Endothelial cell of umbilical vein (primary cell): ENCODE measurements around the gene KIRREL2.

ENCODE experiments used
- EZH2 ChIP-seq: IDR thresholded peaks from 2 replicates; pipeline ENCODE4 v1.6.1; 2012; ENCODE audit warnings: borderline replicate concordance, low read depth, mild to moderate bottlenecking, moderate library complexity, low read length, inconsistent platforms; ENCODE audit not compliant: severe bottlenecking
- JUN ChIP-seq: IDR thresholded peaks from 2 replicates; pipeline ENCODE4 v1.6.1; 2011; ENCODE audit warnings: borderline replicate concordance, low read depth; ENCODE audit not compliant: insufficient read length, insufficient read depth
- MYC ChIP-seq: IDR thresholded peaks from one replicate; pipeline ENCODE4 v1.6.1; 2011; ENCODE audit warnings: mild to moderate bottlenecking, low read depth, low read length
- POLR2A ChIP-seq: IDR thresholded peaks from 2 replicates; pipeline ENCODE4 v1.6.1; 2012; ENCODE audit warnings: low read depth, mild to moderate bottlenecking, control low read depth, low read length
- POLR2AphosphoS5 ChIP-seq: IDR thresholded peaks from 2 replicates; pipeline ENCODE4 v1.6.1; 2012; ENCODE audit warnings: low read depth, mild to moderate bottlenecking, control low read depth, low read length, moderate library complexity; ENCODE audit not compliant: insufficient read depth
- TF ChIP-seq, protein P1 (sequence below), 2 donors: IDR thresholded peaks; 1 replicate in 1 of 2; 2 replicates in 1 of 2; pipeline ENCODE4 v1.5.1; 2011; ENCODE audit warnings: low read length in 2 of 2, mild to moderate bottlenecking in 2 of 2, moderate library complexity in 2 of 2, control low read depth in 1 of 2, inconsistent platforms in 1 of 2, low read depth in 1 of 2; ENCODE audit not compliant: insufficient read depth in 1 of 2; ENCODE audit errors: extremely low read depth in 1 of 2

- TF ChIP-seq, protein P1, sequence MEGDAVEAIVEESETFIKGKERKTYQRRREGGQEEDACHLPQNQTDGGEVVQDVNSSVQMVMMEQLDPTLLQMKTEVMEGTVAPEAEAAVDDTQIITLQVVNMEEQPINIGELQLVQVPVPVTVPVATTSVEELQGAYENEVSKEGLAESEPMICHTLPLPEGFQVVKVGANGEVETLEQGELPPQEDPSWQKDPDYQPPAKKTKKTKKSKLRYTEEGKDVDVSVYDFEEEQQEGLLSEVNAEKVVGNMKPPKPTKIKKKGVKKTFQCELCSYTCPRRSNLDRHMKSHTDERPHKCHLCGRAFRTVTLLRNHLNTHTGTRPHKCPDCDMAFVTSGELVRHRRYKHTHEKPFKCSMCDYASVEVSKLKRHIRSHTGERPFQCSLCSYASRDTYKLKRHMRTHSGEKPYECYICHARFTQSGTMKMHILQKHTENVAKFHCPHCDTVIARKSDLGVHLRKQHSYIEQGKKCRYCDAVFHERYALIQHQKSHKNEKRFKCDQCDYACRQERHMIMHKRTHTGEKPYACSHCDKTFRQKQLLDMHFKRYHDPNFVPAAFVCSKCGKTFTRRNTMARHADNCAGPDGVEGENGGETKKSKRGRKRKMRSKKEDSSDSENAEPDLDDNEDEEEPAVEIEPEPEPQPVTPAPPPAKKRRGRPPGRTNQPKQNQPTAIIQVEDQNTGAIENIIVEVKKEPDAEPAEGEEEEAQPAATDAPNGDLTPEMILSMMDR (IDR thresholded peaks at IDR 0.05; ENCODE audit: extremely low read depth in 1 of 2, insufficient read depth in 1 of 2, low read depth in 1 of 2, low read length in 2 of 2) = no peak
- TF ChIP-seq MYC = no peak
- no peak for TF ChIP-seq POLR2AphosphoS5
- no peak for TF ChIP-seq EZH2
- no peak for TF ChIP-seq POLR2A
- TF ChIP-seq JUN = no peak
These were observed 29.2 kb downstream of the KIRREL2 start for GRCh38 chr19:35885904-35886303.
